Fibroblast of lung (primary cell): ENCODE data around the gene TTLL12.

ENCODE experiments used
- CTCF ChIP-seq, 2 donors: IDR thresholded peaks in 1 of 2; conservative IDR thresholded peaks in 1 of 2; 1 replicate in 1 of 2; 2 replicates in 1 of 2; pipeline ENCODE4 v1.5.1; 2011 to 2012; ENCODE audit warnings: low read length in 2 of 2, control low read depth in 1 of 2, inconsistent platforms in 1 of 2, low read depth in 1 of 2, mild to moderate bottlenecking in 1 of 2
- EZH2 ChIP-seq: IDR thresholded peaks from 2 replicates; pipeline ENCODE4 v1.5.1; 2012; ENCODE audit warnings: low read length, control low read depth, mild to moderate bottlenecking; ENCODE audit errors: missing control alignments

- TF ChIP-seq CTCF (conservative IDR thresholded peaks at IDR 0.05 in 1 of 2, IDR thresholded peaks at IDR 0.05 in 1 of 2; ENCODE audit: low read depth in 1 of 2, low read length in 2 of 2) (no peak), EZH2 (no peak)
These were observed 11.2 kb upstream of the TTLL12 start for GRCh38 chr22:43198126-43198525.
